ENCODE data around the gene FBXO36. TPM values are rescaled to one million over a fixed set of nuclear protein-coding genes. Genes with fewer than 3 reads are reported as not detected.
A peak's percentile ranks its signal among the peaks of the same experiment; 100 is the strongest.

The FBXO36 gene
- total and polyA plus RNA-seq, 2 of the 13 experiments (the other 11 are each of a cell fraction or from before 2014, with no cell fraction given): 2.8 TPM

DNA sequence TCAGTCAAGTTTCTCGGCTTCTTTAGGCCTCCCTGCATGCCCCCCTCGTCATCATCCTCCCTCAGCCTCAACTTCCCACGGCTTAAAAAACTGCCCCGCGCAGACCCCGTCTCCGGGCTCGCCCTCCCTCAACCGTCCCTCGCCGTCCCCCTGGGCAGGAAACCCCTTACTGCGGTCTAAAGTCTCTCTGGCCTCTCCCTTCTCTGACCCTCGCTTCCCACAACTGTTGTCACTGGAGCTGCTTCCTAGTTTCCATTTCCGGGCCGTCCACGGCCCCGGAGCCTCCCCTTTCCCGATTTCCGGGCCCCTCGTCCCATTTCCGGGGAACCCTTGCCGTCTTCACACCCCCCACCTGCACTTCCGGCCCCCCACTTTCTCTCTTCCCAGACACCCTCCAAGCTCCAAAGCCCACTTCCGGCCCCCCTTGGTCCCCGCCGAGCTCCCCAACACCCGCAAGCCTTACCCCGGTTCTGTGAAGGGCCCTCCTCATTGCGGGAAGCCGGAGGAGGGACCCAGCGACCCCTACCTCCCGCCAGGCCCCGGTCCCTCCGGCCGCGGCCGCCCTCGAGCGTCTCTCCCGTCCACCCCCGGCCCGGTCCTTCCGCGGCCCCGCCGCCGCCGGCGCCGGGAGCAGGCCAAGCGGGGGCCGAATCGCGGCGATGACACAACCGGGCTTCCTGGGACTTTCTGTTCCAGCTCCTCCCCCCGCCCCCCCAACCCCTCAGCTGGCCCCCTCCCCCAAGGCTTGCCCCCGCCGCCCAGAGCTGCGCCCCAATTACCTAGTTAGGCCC, 1.0 kb upstream of the FBXO36 start (continued):
- TF ChIP-seq CSRNP1 (CRISPR knock-in tag; IDR thresholded peaks at IDR 0.05): no peak; the same call in 1 of the 2 replicates
- peak; percentile 48 for TF ChIP-seq TOPORS (CRISPR knock-in tag; IDR thresholded peaks at IDR 0.05)
- peak; percentile 53; the same call in 1 of the 2 replicates for TF ChIP-seq ZNF558 (CRISPR knock-in tag; IDR thresholded peaks at IDR 0.05; ENCODE audit: borderline replicate concordance)
- no peak for TF ChIP-seq ZC3H13 (CRISPR knock-in tag; IDR thresholded peaks at IDR 0.05)
- TF ChIP-seq, protein P1, sequence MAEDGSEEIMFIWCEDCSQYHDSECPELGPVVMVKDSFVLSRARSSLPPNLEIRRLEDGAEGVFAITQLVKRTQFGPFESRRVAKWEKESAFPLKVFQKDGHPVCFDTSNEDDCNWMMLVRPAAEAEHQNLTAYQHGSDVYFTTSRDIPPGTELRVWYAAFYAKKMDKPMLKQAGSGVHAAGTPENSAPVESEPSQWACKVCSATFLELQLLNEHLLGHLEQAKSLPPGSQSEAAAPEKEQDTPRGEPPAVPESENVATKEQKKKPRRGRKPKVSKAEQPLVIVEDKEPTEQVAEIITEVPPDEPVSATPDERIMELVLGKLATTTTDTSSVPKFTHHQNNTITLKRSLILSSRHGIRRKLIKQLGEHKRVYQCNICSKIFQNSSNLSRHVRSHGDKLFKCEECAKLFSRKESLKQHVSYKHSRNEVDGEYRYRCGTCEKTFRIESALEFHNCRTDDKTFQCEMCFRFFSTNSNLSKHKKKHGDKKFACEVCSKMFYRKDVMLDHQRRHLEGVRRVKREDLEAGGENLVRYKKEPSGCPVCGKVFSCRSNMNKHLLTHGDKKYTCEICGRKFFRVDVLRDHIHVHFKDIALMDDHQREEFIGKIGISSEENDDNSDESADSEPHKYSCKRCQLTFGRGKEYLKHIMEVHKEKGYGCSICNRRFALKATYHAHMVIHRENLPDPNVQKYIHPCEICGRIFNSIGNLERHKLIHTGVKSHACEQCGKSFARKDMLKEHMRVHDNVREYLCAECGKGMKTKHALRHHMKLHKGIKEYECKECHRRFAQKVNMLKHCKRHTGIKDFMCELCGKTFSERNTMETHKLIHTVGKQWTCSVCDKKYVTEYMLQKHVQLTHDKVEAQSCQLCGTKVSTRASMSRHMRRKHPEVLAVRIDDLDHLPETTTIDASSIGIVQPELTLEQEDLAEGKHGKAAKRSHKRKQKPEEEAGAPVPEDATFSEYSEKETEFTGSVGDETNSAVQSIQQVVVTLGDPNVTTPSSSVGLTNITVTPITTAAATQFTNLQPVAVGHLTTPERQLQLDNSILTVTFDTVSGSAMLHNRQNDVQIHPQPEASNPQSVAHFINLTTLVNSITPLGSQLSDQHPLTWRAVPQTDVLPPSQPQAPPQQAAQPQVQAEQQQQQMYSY (CRISPR knock-in tag; IDR thresholded peaks at IDR 0.05): no peak
- no peak for TF ChIP-seq NFE2L2 (IDR thresholded peaks at IDR 0.05; ENCODE audit: low read length)
- no peak for TF ChIP-seq FOXC1 (CRISPR knock-in tag; IDR thresholded peaks at IDR 0.05; ENCODE audit: borderline replicate concordance)
- peak; percentile 72; the same call in 1 of the 2 replicates for TF ChIP-seq KLF6 (CRISPR knock-in tag; IDR thresholded peaks at IDR 0.05)
- no peak; the same call in 1 of the 2 replicates for TF ChIP-seq BORCS8-MEF2B (CRISPR knock-in tag; IDR thresholded peaks at IDR 0.05)
- no peak; the same call in 1 of the 2 replicates for TF ChIP-seq ZNF232 (CRISPR knock-in tag; IDR thresholded peaks at IDR 0.05; ENCODE audit: borderline replicate concordance)
- no peak for TF ChIP-seq ZNF781 (CRISPR knock-in tag; IDR thresholded peaks at IDR 0.05; ENCODE audit: borderline replicate concordance, not compliant biosample characterization)
- TF ChIP-seq, protein P2, sequence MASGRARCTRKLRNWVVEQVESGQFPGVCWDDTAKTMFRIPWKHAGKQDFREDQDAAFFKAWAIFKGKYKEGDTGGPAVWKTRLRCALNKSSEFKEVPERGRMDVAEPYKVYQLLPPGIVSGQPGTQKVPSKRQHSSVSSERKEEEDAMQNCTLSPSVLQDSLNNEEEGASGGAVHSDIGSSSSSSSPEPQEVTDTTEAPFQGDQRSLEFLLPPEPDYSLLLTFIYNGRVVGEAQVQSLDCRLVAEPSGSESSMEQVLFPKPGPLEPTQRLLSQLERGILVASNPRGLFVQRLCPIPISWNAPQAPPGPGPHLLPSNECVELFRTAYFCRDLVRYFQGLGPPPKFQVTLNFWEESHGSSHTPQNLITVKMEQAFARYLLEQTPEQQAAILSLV (CRISPR knock-in tag; IDR thresholded peaks at IDR 0.05; ENCODE audit: borderline replicate concordance): no peak
- TF ChIP-seq DMTF1 (CRISPR knock-in tag; IDR thresholded peaks at IDR 0.05): no peak
- no peak for TF ChIP-seq SRSF9 (IDR thresholded peaks at IDR 0.05; ENCODE audit: borderline replicate concordance, insufficient read depth, low read depth, low read length, poor library complexity, severe bottlenecking)
- no peak for TF ChIP-seq RNF2 (conservative IDR thresholded peaks at IDR 0.05; ENCODE audit: low read depth)
- no peak for TF ChIP-seq KDM6A (CRISPR knock-in tag; IDR thresholded peaks at IDR 0.05; ENCODE audit: low read depth)

All from HepG2 (cell line).